Activated CD8-positive, alpha-beta memory T cell treated with anti-CD3 and anti-CD28 coated beads for 36 hours (primary cell): ENCODE measurements around the gene MIP. TPM values are rescaled to one million over a fixed set of nuclear protein-coding genes. Genes with fewer than 3 reads are reported as not detected.
"Not testable (repeated sequence)": the region's sequence is repeated elsewhere in the genome, so short reads cannot be mapped to it uniquely, and the experiment has no call there.

Experiments used
- CTCF ChIA-PET: fragments of 350-600 bp; sonication (Branson Sonifier 250); formaldehyde crosslinking; loops from one replicate; lab custom pipeline; 2021; ENCODE audit warnings: antibody characterized with exemption; lab: Charles Lee
- POLR2A ChIA-PET: fragments of 350-600 bp; sonication (Branson Sonifier 250); formaldehyde crosslinking; loops from one replicate; lab custom pipeline; 2021; ENCODE audit warnings: antibody characterized with exemption; lab: Charles Lee
- total RNA-seq, 2 experiments: library from RNA; stranded (reverse); gene quantifications; one replicate each; pipeline ENCODE4 v1.2.3, GENCODE V29; 2021

The MIP gene
- total RNA-seq, 2 experiments from 2014 or later = not detected

GRCh38 chr12:56425193-56425592 lies 29.3 kb downstream of the MIP start:
- ChIA-PET POLR2A (interaction anchor here (0.6 kb wide), 1 partner anchor 56 kb away, joined by 11 read pairs; no protein-coding TSS in a partner anchor), CTCF (interaction anchor here (0.6 kb wide), 2 partner anchors 135 to 145 kb away, joined by 3 to 4 read pairs; no protein-coding TSS in a partner anchor)

GRCh38 chr12:56420411-56420810 lies 34.0 kb downstream of the MIP start:
- POLR2A ChIA-PET = no interaction called here
- CTCF ChIA-PET = no interaction called here

- CTCF ChIA-PET = interaction anchor here (0.7 to 1.2 kb wide), 2 partner anchors 46 to 56 kb away, joined by 3 read pairs; no protein-coding TSS in a partner anchor
- POLR2A ChIA-PET = no interaction called here
These were observed 36.7 kb downstream of the MIP start for GRCh38 chr12:56417739-56418138.

GRCh38 chr12:56414401-56414800 lies 40.1 kb downstream of the MIP start:
- POLR2A ChIA-PET = no interaction called here

GRCh38 chr12:56413392-56413791 lies 41.1 kb downstream of the MIP start:
- ChIA-PET POLR2A (no interaction called here), CTCF (no interaction called here)

More at GRCh38 chr12:56414401-56414800, 40.1 kb downstream of the MIP start:
- CTCF ChIA-PET = no interaction called here

- ChIA-PET POLR2A (no interaction called here), CTCF (interaction anchor here (0.6 kb wide), 1 partner anchor 334 kb away, joined by 3 read pairs; no protein-coding TSS in a partner anchor)
These were observed 42.4 kb downstream of the MIP start for GRCh38 chr12:56411781-56412639.

- ChIA-PET CTCF (interaction anchor here (1.0 kb wide), 1 partner anchor 12 kb away, joined by 3 read pairs; no protein-coding TSS in a partner anchor), POLR2A (no interaction called here)
These were observed 43.7 kb downstream of the MIP start for GRCh38 chr12:56410768-56411167.

GRCh38 chr12:56408799-56409417 lies 45.5 kb downstream of the MIP start:
- ChIA-PET POLR2A (no interaction called here), CTCF (interaction anchor here (0.7 kb wide), 1 partner anchor 544 kb away, joined by 3 read pairs; no protein-coding TSS in a partner anchor)

GRCh38 chr12:56404227-56404626 lies 50.2 kb downstream of the MIP start:
- POLR2A ChIA-PET, CTCF ChIA-PET: not testable (repeated sequence)

GRCh38 chr12:56401612-56402011 lies 52.8 kb downstream of the MIP start:
- CTCF ChIA-PET, POLR2A ChIA-PET: not testable (repeated sequence)

GRCh38 chr12:56401125-56401524 lies 53.3 kb downstream of the MIP start:
- POLR2A ChIA-PET, CTCF ChIA-PET: not testable (repeated sequence)

Other genes starting within 250 kb of the MIP start
- gene RNF41, start 232.7 kb downstream of the MIP start, total RNA-seq = 10 to 100 TPM; 38.9 to 40.2 TPM
- 100 to 1,000 TPM; 103 to 106 TPM for gene NABP2, start 230.3 kb downstream of the MIP start, total RNA-seq
- 1 to 10 TPM in 1 of 2 experiments, under 1 TPM in 1; 0.78 to 1.1 TPM for gene SLC39A5, start 224.6 kb downstream of the MIP start, total RNA-seq
- 10 to 100 TPM; 56.4 to 56.5 TPM for gene ANKRD52, start 196.3 kb downstream of the MIP start, total RNA-seq
- gene COQ10A, start 187.7 kb downstream of the MIP start, total RNA-seq = 10 to 100 TPM; 10.2 to 12.1 TPM
- 100 to 1,000 TPM; 275 to 283 TPM for gene CS, start 154.3 kb downstream of the MIP start, total RNA-seq
- 100 to 1,000 TPM; 180 to 185 TPM for gene CNPY2, start 138.7 kb downstream of the MIP start, total RNA-seq
- gene PAN2, start 120.7 kb downstream of the MIP start, total RNA-seq = 10 to 100 TPM; 25.5 to 25.8 TPM
- 10 to 100 TPM; 45.9 to 46.1 TPM for gene IL23A, start 115.8 kb downstream of the MIP start, total RNA-seq
- 10 to 100 TPM; 53.1 to 54.1 TPM for gene STAT2, start 94.5 kb downstream of the MIP start, total RNA-seq
- not detected for gene APOF, start 91.8 kb downstream of the MIP start, total RNA-seq
- gene TIMELESS, start 5.2 kb downstream of the MIP start, total RNA-seq = 10 to 100 TPM; 60.3 to 62.5 TPM
- gene SPRYD4, start 13.9 kb upstream of the MIP start, total RNA-seq = 1 to 10 TPM; 3.8 to 3.9 TPM
- gene GLS2, start 33.5 kb upstream of the MIP start, total RNA-seq = 1 to 10 TPM; 2.5 to 3.1 TPM
- gene RBMS2, start 67.2 kb upstream of the MIP start, total RNA-seq = 1 to 10 TPM; 4.8 to 5.1 TPM
- 10 to 100 TPM; 76.9 to 81.1 TPM for gene BAZ2A, start 175.7 kb upstream of the MIP start, total RNA-seq
- 100 to 1,000 TPM; 953 to 972 TPM for gene ATP5F1B, start 191.3 kb upstream of the MIP start, total RNA-seq
- 100 to 1,000 TPM; 432 to 445 TPM for gene PTGES3, start 233.6 kb upstream of the MIP start, total RNA-seq